Measurements from ENCODE around the gene ZCCHC3. TPM values are rescaled to one million over a fixed set of nuclear protein-coding genes. Genes with fewer than 3 reads are reported as not detected.

Gene ZCCHC3, protein sequence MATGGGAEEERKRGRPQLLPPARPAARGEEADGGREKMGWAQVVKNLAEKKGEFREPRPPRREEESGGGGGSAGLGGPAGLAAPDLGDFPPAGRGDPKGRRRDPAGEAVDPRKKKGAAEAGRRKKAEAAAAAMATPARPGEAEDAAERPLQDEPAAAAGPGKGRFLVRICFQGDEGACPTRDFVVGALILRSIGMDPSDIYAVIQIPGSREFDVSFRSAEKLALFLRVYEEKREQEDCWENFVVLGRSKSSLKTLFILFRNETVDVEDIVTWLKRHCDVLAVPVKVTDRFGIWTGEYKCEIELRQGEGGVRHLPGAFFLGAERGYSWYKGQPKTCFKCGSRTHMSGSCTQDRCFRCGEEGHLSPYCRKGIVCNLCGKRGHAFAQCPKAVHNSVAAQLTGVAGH
- total RNA-seq = 10.7 and 11.9 TPM in 2 replicates

DNA sequence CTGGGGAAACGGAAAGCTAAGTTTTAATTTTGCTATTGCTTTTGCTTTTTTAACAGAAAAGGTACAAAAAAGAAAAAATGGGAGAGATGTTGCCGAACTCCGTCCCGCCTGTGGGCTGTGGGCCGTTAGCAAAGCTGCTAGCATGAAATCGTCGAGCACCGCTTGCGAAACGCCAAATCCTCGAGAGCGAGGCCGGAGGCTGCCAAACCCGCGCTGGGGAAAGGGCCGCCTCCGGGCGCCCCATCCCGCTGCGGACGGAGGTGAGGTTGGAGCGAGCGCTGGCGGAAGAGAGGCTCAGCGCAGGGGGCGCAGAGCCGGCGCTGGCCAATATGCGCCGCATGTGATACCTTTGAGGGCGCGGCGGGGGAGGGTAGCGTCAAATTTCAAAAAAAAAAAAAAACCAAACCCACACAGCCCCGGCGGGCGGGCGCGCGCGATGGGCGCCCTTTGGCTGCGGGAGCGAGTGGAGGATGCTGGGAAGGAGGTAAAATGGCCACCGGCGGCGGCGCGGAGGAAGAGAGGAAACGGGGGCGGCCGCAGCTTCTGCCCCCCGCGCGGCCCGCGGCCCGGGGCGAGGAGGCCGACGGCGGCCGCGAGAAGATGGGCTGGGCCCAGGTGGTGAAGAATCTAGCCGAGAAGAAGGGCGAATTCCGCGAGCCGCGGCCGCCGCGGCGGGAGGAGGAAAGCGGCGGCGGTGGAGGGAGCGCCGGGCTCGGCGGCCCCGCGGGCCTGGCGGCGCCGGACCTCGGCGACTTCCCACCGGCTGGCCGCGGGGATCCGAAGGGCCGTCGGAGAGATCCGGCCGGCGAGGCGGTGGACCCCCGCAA, at the start of gene ZCCHC3:
TSS of gene ZCCHC3 (plus strand) at position 473 of the 827 bp plus-strand sequence. CDS start at position 490, 17 bp downstream.

DNA sequence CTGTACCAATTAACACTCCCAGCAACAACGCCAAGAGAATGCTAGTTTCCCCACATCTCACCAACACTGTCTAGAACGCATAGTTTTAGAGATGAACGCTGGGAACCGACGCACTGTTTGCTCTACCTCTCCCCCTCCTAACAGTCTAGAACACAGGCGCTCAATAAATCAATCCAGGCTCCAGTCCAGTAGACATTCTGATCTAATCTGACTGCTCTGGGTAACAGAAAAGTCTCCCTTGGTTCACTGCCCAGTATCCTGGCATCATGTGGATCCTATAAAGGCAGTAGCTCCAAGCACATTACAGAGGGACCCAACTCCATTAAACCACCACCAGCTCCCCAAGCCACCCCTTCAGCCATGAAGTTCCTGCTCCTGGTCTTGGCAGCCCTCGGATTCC, 40.0 kb upstream of the ZCCHC3 start, which contains the start of gene DEFB132:
TSS of gene DEFB132 (plus strand) at position 306 of the 400 bp plus-strand sequence. CDS start at position 361, 55 bp downstream.

DNA sequence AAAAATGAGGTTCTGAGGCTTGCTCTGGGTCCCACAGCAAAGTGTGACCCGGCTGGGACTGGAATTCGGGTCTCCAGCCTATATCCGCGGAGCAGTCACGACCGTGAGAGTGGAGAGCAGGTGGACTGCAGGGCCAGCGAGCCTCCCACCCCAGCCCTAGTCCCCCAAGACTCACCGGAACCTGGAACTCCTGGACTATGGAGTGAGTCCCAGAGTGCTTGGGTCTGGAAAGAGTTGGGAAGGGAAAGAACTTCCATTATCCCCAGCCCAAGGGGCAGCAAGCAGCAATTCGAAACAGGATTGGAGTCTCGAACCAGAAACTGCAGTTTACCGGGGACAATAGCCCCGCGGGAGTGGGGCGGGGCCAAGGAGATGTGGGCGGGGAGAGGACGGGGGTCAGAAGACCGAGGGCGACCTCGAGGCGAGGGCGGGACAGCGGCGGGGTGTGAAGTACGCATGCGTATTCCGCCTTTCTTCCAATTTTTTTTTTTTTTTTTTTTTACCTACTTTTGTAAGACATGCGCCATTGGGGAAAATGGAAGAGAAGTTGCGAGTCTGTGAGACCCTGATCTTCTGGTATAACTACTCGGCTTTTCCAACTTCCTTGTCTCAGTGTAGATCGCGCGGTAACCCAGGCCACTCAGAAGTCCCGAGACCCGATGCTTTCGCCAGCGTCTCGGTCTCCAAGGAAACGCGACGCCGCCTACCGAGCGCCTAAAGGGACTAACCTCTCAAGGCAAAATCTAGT, 7.1 kb upstream of the ZCCHC3 start, which contains the start of gene C20orf96:
TSS of gene C20orf96 (minus strand) at position 667 of the 748 bp plus-strand sequence. CDS start at position 527, 140 bp downstream.

DNA sequence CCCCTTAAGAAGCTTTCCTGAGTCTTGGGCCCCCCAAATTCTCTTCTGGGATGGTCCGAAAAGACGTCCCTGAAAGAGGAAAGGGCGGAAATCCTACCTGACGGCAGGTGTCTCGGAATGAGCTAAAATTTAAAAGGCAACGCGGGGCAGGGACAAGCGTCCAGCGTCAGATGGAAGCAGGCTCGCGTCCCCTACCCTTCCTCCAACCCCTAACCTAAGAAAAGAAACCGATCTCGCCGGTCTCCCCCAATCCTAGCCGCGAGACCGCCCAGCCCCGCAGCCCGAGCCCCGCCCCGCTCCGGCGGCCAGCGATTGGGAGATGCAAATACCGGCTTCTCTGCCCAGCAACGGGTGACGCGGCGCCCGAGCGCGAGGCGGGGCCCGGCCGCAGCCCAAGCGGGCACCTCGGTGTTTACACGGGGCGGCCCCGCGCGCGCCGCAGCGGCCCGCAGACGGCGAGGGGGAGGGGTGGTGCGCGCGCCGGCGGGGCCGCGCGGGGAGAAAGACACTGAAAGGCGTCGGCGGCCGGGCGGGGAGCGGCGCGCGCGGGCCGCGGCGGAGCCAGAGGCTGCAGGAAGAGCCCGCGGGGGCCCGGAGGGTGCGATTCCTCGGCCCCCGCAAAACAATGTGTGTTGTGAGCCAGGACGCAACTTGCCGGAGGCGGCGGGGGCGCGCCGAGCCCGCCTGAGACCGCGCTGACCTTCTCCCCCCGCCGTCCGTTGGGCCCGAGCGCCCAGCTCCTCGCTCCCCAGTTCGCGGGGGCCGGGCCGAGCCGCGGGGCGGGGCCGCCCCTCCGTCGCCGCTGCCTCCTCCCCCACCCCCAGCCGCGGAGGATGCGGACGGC, 27.9 kb downstream of the ZCCHC3 start, which contains the start of gene SOX12:
TSS of gene SOX12 (plus strand) at position 508 of the 844 bp plus-strand sequence. CDS start 373 bp downstream, outside the sequence.

DNA sequence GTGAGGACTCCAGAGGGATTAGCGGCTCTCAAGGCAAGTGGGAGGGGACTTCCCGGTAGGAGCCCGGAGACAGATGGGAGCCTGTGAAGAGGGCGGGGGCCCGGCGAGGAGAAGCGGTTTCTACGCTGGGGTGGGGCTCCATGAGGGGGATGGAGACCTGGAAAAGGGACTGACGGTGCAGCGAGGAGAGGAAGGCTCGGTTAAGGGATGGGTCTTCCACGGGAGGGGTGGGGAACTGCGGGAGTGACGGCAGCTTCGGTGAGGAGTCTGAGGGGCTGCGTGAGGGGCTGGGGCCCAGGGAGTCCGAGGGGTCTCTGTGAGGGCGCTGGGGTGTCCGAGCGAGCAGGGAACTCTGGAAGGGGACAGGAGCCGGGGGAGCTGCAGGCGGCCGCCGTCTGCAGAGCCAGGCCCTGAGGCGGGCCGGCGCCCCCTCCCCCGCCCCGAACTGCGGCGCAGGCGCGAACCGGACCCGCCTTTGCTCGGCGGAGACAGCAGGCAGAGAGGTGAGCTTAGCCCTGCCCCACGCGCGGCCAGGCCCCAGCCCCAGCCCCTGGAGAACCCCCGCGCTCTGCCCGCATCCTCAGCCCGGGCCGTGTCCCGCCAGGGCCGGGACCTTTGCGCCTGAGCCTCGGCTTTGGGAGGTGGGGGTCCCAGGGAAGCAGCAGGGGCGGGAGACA, 49.4 kb downstream of the ZCCHC3 start, which contains the start of gene NRSN2:
TSS of gene NRSN2 (plus strand) at position 472 of the 677 bp plus-strand sequence. CDS start 2,533 bp downstream, outside the sequence.

Other genes starting within 250 kb of the ZCCHC3 start
- not detected in 2 replicates for gene DEFB125, start 209.9 kb upstream of the ZCCHC3 start, total RNA-seq
- not detected in 2 replicates for gene DEFB126, start 155.0 kb upstream of the ZCCHC3 start, total RNA-seq
- not detected in 2 replicates for gene DEFB127, start 140.1 kb upstream of the ZCCHC3 start, total RNA-seq
- not detected in 2 replicates for gene DEFB128, start 107.9 kb upstream of the ZCCHC3 start, total RNA-seq
- not detected in 2 replicates for gene DEFB129, start 70.3 kb upstream of the ZCCHC3 start, total RNA-seq
- not detected in 2 replicates for gene DEFB132, start 39.8 kb upstream of the ZCCHC3 start, total RNA-seq
- 0.53 and 1.7 TPM in 2 replicates for gene C20orf96, start 6.8 kb upstream of the ZCCHC3 start, total RNA-seq
- gene SOX12, start 28.0 kb downstream of the ZCCHC3 start, total RNA-seq = 8.6 and 11.7 TPM in 2 replicates
- gene NRSN2, start 49.5 kb downstream of the ZCCHC3 start, total RNA-seq = 78.9 and 110 TPM in 2 replicates
- gene TRIB3, start 83.2 kb downstream of the ZCCHC3 start, total RNA-seq = 122 and 125 TPM in 2 replicates
- 111 and 128 TPM in 2 replicates for gene RBCK1, start 110.7 kb downstream of the ZCCHC3 start, total RNA-seq
- gene TBC1D20, start 165.0 kb downstream of the ZCCHC3 start, total RNA-seq = 27.7 and 39.9 TPM in 2 replicates
- gene CSNK2A1, start 246.2 kb downstream of the ZCCHC3 start, total RNA-seq = 90.8 and 101 TPM in 2 replicates